Glutamatergic neuron (in vitro differentiated cells): ENCODE measurements around the gene PKP2. TPM values are rescaled to one million over a fixed set of nuclear protein-coding genes. Genes with fewer than 3 reads are reported as not detected.

Source experiments
- DNase-seq: peaks from one replicate; pipeline ENCODE4 v3.0.0; 2022
- H3K27ac Mint-ChIP-seq: one replicate; pipeline ENCODE4 v1.8.0; 2020; ENCODE audit warnings: mild to moderate bottlenecking, mixed read lengths, inconsistent platforms; ENCODE audit not compliant: unreplicated experiment
- H3K27me3 Mint-ChIP-seq: one replicate; pipeline ENCODE4 v1.8.0; 2020; ENCODE audit warnings: mild to moderate bottlenecking, moderate library complexity, mixed read lengths, inconsistent platforms; ENCODE audit not compliant: unreplicated experiment
- H3K36me3 Mint-ChIP-seq: one replicate; pipeline ENCODE4 v1.8.0; 2020; ENCODE audit warnings: mild to moderate bottlenecking, mixed read lengths, inconsistent platforms; ENCODE audit not compliant: unreplicated experiment
- H3K4me1 Mint-ChIP-seq: one replicate; pipeline ENCODE4 v1.8.0; 2020; ENCODE audit warnings: mild to moderate bottlenecking, low read depth, mixed read lengths, inconsistent platforms; ENCODE audit not compliant: unreplicated experiment
- H3K4me3 Mint-ChIP-seq: one replicate; pipeline ENCODE4 v1.8.0; 2020; ENCODE audit warnings: mild to moderate bottlenecking, mixed read lengths, inconsistent platforms; ENCODE audit not compliant: unreplicated experiment
- H3K9me3 Mint-ChIP-seq: one replicate; pipeline ENCODE4 v1.8.0; 2020; ENCODE audit warnings: mild to moderate bottlenecking, moderate library complexity, mixed read lengths, inconsistent platforms; ENCODE audit not compliant: unreplicated experiment
- total RNA-seq: library from RNA; stranded (reverse); fragmentation: NEBNext Ultra II Directional; extraction: Animal tissue kit (Norgen Biotek cat#: 25700); gene quantifications from one replicate; pipeline ENCODE4 v1.2.1, GENCODE V29; 2021; ENCODE audit not compliant: unreplicated experiment
- TF ChIP-seq, protein P1 (sequence below): fragments of 200-600 bp; sonication (generic); IDR thresholded peaks from one replicate; pipeline ENCODE4 v1.5.0; 2021; ENCODE audit not compliant: partially characterized antibody, unreplicated experiment

Gene PKP2
- total RNA-seq, 1 donor from 2014 or later, result 2.5 TPM

DNA sequence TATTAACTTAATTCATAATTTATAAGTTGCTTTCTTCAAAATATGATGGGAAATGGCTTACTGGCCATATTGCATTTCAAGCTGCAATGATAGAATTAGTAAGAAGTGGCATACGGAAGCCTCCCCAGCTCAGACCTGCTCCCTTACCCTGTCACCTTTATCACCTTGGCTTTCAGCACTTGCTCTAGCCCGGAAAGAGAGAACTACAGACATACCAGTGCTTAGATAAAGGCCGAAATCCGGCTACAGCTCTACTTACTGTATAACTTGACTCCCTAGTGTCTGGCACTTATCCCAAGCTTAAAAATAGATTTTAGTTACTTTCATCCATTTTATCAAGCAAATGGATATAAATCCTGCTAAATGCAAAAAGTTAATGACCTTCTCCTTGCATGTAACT is 42.5 kb downstream of the PKP2 start:
- H3K4me1 Mint-ChIP-seq, result peaks cover 14% of the 10 kb centered on the region
- H3K4me3 Mint-ChIP-seq, result no peak overlapping the region
- H3K27ac Mint-ChIP-seq, result no peak overlapping the region
- H3K36me3 Mint-ChIP-seq, result no peaks in the 10 kb centered on the region
- TF ChIP-seq, protein P1, sequence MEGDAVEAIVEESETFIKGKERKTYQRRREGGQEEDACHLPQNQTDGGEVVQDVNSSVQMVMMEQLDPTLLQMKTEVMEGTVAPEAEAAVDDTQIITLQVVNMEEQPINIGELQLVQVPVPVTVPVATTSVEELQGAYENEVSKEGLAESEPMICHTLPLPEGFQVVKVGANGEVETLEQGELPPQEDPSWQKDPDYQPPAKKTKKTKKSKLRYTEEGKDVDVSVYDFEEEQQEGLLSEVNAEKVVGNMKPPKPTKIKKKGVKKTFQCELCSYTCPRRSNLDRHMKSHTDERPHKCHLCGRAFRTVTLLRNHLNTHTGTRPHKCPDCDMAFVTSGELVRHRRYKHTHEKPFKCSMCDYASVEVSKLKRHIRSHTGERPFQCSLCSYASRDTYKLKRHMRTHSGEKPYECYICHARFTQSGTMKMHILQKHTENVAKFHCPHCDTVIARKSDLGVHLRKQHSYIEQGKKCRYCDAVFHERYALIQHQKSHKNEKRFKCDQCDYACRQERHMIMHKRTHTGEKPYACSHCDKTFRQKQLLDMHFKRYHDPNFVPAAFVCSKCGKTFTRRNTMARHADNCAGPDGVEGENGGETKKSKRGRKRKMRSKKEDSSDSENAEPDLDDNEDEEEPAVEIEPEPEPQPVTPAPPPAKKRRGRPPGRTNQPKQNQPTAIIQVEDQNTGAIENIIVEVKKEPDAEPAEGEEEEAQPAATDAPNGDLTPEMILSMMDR, result no peak
- peaks cover 3% of the 10 kb centered on the region for H3K9me3 Mint-ChIP-seq
- no peaks in the 10 kb centered on the region for H3K27me3 Mint-ChIP-seq
- DNase-seq, result no peak

- H3K36me3 Mint-ChIP-seq, result no peaks in the 10 kb centered on the region
- TF ChIP-seq, protein P1, result no peak
These were observed 49.3 kb downstream of the PKP2 start for GRCh38 chr12:32847287-32847686.

DNA sequence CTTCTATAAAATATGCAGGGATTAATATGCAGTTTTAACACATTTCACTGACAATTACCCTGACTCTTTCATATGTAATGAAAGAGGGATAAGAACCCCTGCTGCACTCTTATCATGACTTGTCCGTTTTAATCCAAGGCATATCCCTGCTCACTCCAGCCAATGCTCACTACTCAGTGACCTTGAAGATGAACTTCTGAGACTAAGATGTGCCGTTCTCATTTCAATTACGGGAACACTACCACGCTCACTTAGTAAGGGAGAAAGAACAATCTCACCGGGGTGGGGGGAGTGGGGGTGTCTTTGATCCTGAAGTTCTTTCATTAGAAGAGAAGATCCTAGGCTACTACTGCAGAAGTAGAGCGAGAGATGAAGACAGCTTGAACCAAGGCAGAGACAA is 50.5 kb downstream of the PKP2 start:
- no peaks in the 10 kb centered on the region for H3K4me1 Mint-ChIP-seq
- no peak overlapping the region for H3K4me3 Mint-ChIP-seq
- DNase-seq, result no peak
- no peak overlapping the region for H3K27ac Mint-ChIP-seq
- no peaks in the 10 kb centered on the region for H3K9me3 Mint-ChIP-seq
- H3K27me3 Mint-ChIP-seq, result no peaks in the 10 kb centered on the region
- no peaks in the 10 kb centered on the region for H3K36me3 Mint-ChIP-seq
- TF ChIP-seq, protein P1, result no peak

More at GRCh38 chr12:32847287-32847686, 49.3 kb downstream of the PKP2 start:
- H3K4me3 Mint-ChIP-seq, result no peak overlapping the region
- H3K4me1 Mint-ChIP-seq, result peaks cover 1% of the 10 kb centered on the region
- H3K27ac Mint-ChIP-seq, result no peak overlapping the region
- no peak for DNase-seq
- no peaks in the 10 kb centered on the region for H3K27me3 Mint-ChIP-seq
- no peaks in the 10 kb centered on the region for H3K9me3 Mint-ChIP-seq

- H3K4me3 Mint-ChIP-seq, result no peak overlapping the region
- DNase-seq, result no peak
- no peaks in the 10 kb centered on the region for H3K4me1 Mint-ChIP-seq
- TF ChIP-seq, protein P1, result no peak
- H3K9me3 Mint-ChIP-seq, result no peaks in the 10 kb centered on the region
- H3K27me3 Mint-ChIP-seq, result no peaks in the 10 kb centered on the region
- H3K27ac Mint-ChIP-seq, result no peak overlapping the region
- H3K36me3 Mint-ChIP-seq, result no peaks in the 10 kb centered on the region
These were observed 53.0 kb downstream of the PKP2 start for GRCh38 chr12:32843528-32844095.

- no peak overlapping the region for H3K4me3 Mint-ChIP-seq
- TF ChIP-seq, protein P1, result no peak
- H3K4me1 Mint-ChIP-seq, result no peaks in the 10 kb centered on the region
- no peak for DNase-seq
- H3K27ac Mint-ChIP-seq, result no peak overlapping the region
- H3K27me3 Mint-ChIP-seq, result no peaks in the 10 kb centered on the region
- H3K9me3 Mint-ChIP-seq, result no peaks in the 10 kb centered on the region
- H3K36me3 Mint-ChIP-seq, result peaks cover 5% of the 10 kb centered on the region
These were observed 55.5 kb downstream of the PKP2 start for GRCh38 chr12:32841061-32841460.
